Measurements from ENCODE around the gene MYO18A.

MYO18A gene

GRCh38 chr17:29133121-29133713 is 47.0 kb downstream of the MYO18A start:
- no peak overlapping the region for H3K27ac ChIP-seq

GRCh38 chr17:29131814-29132682 is 48.1 kb downstream of the MYO18A start:
- H3K27ac ChIP-seq, result no peak overlapping the region
- no peak for TF ChIP-seq CTCF (conservative IDR thresholded peaks at IDR 0.05)

More at GRCh38 chr17:29133121-29133713, 47.0 kb downstream of the MYO18A start:
- no peak for TF ChIP-seq CTCF (conservative IDR thresholded peaks at IDR 0.05)

- no peak overlapping the region for H3K27ac ChIP-seq
- no peak for TF ChIP-seq CTCF (conservative IDR thresholded peaks at IDR 0.05)
Observed at GRCh38 chr17:29129731-29130130, 50.5 kb downstream of the MYO18A start.

- no peak overlapping the region for H3K27ac ChIP-seq
- TF ChIP-seq CTCF (conservative IDR thresholded peaks at IDR 0.05), result no peak
Observed at GRCh38 chr17:29127840-29128239, 52.4 kb downstream of the MYO18A start.

GRCh38 chr17:29126268-29126930 is 53.8 kb downstream of the MYO18A start:
- no peak overlapping the region for H3K27ac ChIP-seq
- no peak for TF ChIP-seq CTCF (conservative IDR thresholded peaks at IDR 0.05)

- no peak for TF ChIP-seq CTCF (conservative IDR thresholded peaks at IDR 0.05)
- peak overlapping the region; percentile 32; the same call in 1 of the 2 replicates for H3K27ac ChIP-seq
Observed at GRCh38 chr17:29125651-29126050, 54.5 kb downstream of the MYO18A start.

GRCh38 chr17:29124925-29125273 is 55.3 kb downstream of the MYO18A start:
- peak overlapping the region; percentile 32; the same call in 1 of the 2 replicates for H3K27ac ChIP-seq
- no peak for TF ChIP-seq CTCF (conservative IDR thresholded peaks at IDR 0.05)
